AG04450 (cell line): ENCODE data around the gene CPXM2. TPM values are rescaled to one million over a fixed set of nuclear protein-coding genes. Genes with fewer than 3 reads are reported as not detected.

Source experiments
- CTCF ChIA-PET: fragments of 300-600, 350-600 bp; formaldehyde crosslinking; extraction: SDS; loops from one replicate; lab custom pipeline; 2022; ENCODE audit warnings: antibody characterized with exemption, inconsistent platforms; lab: Charles Lee
- POLR2A ChIA-PET: fragments of 350-600 bp; formaldehyde crosslinking; extraction: SDS; loops from one replicate; lab custom pipeline; 2021; ENCODE audit warnings: antibody characterized with exemption, inconsistent platforms; lab: Yijun Ruan, JAX
- DNase-seq: peaks from one replicate; pipeline ENCODE4 v3.0.0-alpha.2; 2011; ENCODE audit warnings: low read depth, low spot score
- H3K27ac ChIP-seq: one replicate; pipeline ENCODE4 v1.5.1; 2012; ENCODE audit warnings: low read depth, low read length, control low read depth
- H3K27me3 ChIP-seq: one replicate; pipeline ENCODE4 v1.6.0; 2012; ENCODE audit warnings: low read length; ENCODE audit not compliant: control insufficient read depth, insufficient read depth
- H3K4me3 ChIP-seq: 2 replicates; pipeline ENCODE4 v1.5.1; 2011; ENCODE audit warnings: mild to moderate bottlenecking, low read depth, low read length, control low read depth
- H3K9me3 ChIP-seq: 2 replicates; pipeline ENCODE4 v1.5.1; 2012; ENCODE audit warnings: low read length; ENCODE audit not compliant: control insufficient read depth, insufficient read depth
- CTCF ChIP-seq: IDR thresholded peaks from 2 replicates; pipeline ENCODE4 v1.5.1; 2011; ENCODE audit warnings: low read depth, low read length, control low read depth, inconsistent platforms
- polyA plus RNA-seq: library from polyadenylated mRNA; depleted of rRNA; stranded (reverse); fragments of >200 nt; gene quantifications from 2 replicates; pipeline ENCODE4 v1.2.3, GENCODE V29; 2011

The CPXM2 gene
- polyA plus RNA-seq, 1 experiment = not detected

- ChIA-PET CTCF (no interaction called here), POLR2A (no interaction called here)
- Histone ChIP-seq H3K27me3 (no peaks in the 10 kb centered on the region), H3K27ac (no peak overlapping the region), H3K4me3 (no peak overlapping the region), H3K9me3 (peaks cover 4% of the 10 kb centered on the region)
- DNase-seq = no peak
- TF ChIP-seq CTCF = no peak
These were observed 83.3 kb downstream of the CPXM2 start for GRCh38 chr10:123808286-123808685.

DNA sequence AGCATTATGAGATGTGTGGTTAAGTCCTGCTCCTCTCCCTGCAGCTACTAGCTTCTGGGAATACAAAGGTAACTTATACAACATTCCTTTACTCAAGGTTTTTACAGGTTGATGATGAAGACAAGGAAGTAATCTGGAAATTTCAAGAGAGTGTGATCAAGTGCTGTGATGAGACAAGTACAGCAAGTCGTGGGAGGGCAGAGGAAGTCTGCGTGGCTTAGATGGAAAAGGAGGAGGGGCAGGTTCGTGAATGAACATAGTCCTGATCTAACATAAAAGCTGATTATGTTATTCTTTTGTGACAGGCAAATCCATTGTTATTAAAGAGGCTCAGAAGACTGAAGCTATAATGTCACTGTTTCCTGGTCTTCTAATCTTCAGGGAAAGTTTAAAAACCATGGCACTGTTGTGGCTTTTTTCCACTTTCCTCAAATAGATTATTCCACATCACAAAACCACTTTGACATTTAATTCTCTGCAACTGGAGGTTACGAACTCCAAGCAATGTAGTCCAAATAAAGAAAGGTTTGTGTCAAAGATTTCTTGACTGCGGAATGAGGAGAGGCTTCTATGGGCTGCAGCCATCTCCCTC, 84.1 kb downstream of the CPXM2 start:
- Histone ChIP-seq H3K9me3 (peaks cover 8% of the 10 kb centered on the region), H3K4me3 (no peak overlapping the region), H3K27ac (no peak overlapping the region), H3K27me3 (no peaks in the 10 kb centered on the region)
- CTCF ChIA-PET = no interaction called here
- TF ChIP-seq CTCF = no peak
- DNase-seq = no peak
- POLR2A ChIA-PET = no interaction called here

DNA sequence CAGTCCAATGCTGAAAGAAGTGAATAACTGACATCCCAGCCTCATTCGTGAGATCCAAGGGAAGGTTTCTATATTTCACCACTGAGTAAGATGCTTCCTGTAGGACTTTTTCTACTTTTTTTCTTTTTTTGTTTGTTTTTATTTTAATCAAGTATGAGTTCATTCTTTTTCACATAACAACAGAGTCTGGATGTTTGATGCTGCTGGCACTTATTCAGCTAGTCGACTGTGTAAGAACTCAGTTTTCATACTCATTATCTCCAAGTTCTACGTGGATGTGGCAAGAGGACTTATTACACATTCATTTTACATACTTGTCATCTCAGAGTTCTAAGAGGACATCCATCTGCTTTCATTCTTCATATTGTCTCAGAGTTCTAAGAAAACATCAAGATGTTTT, 86.9 kb downstream of the CPXM2 start:
- TF ChIP-seq CTCF = no peak
- peaks cover 8% of the 10 kb centered on the region for H3K9me3 ChIP-seq
- H3K27ac ChIP-seq = no peak overlapping the region
- ChIA-PET CTCF (no interaction called here), POLR2A (no interaction called here)
- no peak overlapping the region for H3K4me3 ChIP-seq
- H3K27me3 ChIP-seq = no peaks in the 10 kb centered on the region
- DNase-seq = no peak

DNA sequence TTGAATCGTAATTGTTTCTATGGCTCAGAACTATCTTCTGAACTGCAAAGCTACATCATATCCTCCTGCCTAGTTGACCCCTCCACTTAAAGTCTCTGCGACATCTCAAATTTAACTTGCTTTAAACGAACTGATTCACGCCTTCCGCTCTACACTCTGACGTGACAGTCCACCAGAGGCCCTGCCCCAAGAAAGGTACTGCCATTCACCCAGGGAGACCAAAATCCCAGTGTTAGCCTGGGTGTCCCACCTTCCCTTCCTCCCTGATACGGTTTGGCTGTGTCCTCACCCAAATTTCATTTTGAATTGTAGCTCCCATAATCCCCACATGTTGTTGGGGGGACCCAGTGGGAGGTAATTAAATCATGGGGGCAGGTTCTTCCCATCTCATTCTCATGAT, 90.8 kb downstream of the CPXM2 start:
- Histone ChIP-seq H3K9me3 (peaks cover 24% of the 10 kb centered on the region), H3K4me3 (no peak overlapping the region), H3K27ac (no peak overlapping the region), H3K27me3 (no peaks in the 10 kb centered on the region)
- DNase-seq = no peak
- CTCF ChIA-PET = no interaction called here
- TF ChIP-seq CTCF = no peak
- POLR2A ChIA-PET = no interaction called here

DNA sequence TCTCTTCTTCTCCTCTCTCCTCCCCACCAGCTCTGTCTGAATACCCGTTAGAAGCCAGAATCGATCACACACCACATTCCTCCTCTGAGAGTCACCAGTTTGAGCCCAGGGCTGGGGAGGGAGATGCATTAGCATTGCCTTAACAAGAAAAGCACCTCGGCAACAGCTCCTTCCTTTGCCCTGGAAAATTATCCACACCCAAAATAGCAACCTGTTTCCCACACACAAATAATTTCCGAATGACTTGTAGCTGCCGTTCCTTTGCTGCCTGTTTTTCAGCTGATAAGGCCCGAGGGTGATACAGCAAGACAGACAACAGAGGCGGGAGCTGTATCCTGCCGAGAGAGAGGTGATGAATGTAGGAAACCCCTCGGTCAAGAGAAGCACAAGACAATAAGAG, 91.3 kb downstream of the CPXM2 start:
- ChIA-PET CTCF (no interaction called here), POLR2A (no interaction called here)
- Histone ChIP-seq H3K27me3 (no peaks in the 10 kb centered on the region), H3K4me3 (no peak overlapping the region), H3K9me3 (peaks cover 29% of the 10 kb centered on the region), H3K27ac (no peak overlapping the region)
- no peak for DNase-seq
- TF ChIP-seq CTCF = no peak
